HUES64 (cell line): Measurements from ENCODE around the gene PRPSAP2.
"Not testable (repeated sequence)": the region's sequence is repeated elsewhere in the genome, so short reads cannot be mapped to it uniquely, and the experiment has no call there.

Experiments used
- H3K27ac ChIP-seq: 2 replicates; pipeline ENCODE4 v1.7.0; 2013; ENCODE audit warnings: low read depth, low read length, inconsistent platforms
- H3K27me3 ChIP-seq: 2 replicates; pipeline ENCODE4 v1.6.1; 2013; ENCODE audit warnings: mild to moderate bottlenecking, low read length; ENCODE audit not compliant: insufficient read depth
- H3K36me3 ChIP-seq: 2 replicates; pipeline ENCODE4 v1.6.1; 2013; ENCODE audit warnings: mild to moderate bottlenecking, low read length; ENCODE audit not compliant: insufficient read depth
- H3K4me1 ChIP-seq: 2 replicates; pipeline ENCODE4 v1.6.1; 2013; ENCODE audit warnings: mild to moderate bottlenecking, low read length, moderate library complexity; ENCODE audit not compliant: insufficient read depth
- H3K4me3 ChIP-seq: 2 replicates; pipeline ENCODE4 v1.5.1; 2013; ENCODE audit warnings: mild to moderate bottlenecking, low read length, moderate library complexity
- H3K9ac ChIP-seq: 2 replicates; pipeline ENCODE4 v1.6.1; 2013; ENCODE audit warnings: mild to moderate bottlenecking, low read depth, low read length
- H3K9me3 ChIP-seq: 2 replicates; pipeline ENCODE4 v1.6.1; 2013; ENCODE audit warnings: low read depth, low read length; ENCODE audit not compliant: insufficient read depth
- WGBS: fragments of 150-250, 120-280 bp; methylation state at CpG from one replicate; pipeline ENCODE4 v1.1.7; 2013; ENCODE audit warnings: missing lambda C conversion rate; 5-methylcytosine and 5-hydroxymethylcytosine counted together

Gene PRPSAP2

GRCh38 chr17:18956021-18956420 is 98.1 kb downstream of the PRPSAP2 start:
- not testable (repeated sequence) for H3K4me1 ChIP-seq, H3K4me3 ChIP-seq, H3K27me3 ChIP-seq, H3K9ac ChIP-seq, H3K9me3 ChIP-seq, H3K36me3 ChIP-seq, H3K27ac ChIP-seq
- 100% methylated on average over 4 of the region's 6 CpGs for WGBS

GRCh38 chr17:18956581-18956980 is 98.7 kb downstream of the PRPSAP2 start:
- 93% methylated on average over 3 of the region's 3 CpGs for WGBS
- no peaks in the 10 kb centered on the region for H3K36me3 ChIP-seq
- H3K9me3 ChIP-seq, result no peaks in the 10 kb centered on the region
- H3K4me1 ChIP-seq, result no peaks in the 10 kb centered on the region
- no peak overlapping the region for H3K27ac ChIP-seq
- no peak overlapping the region for H3K9ac ChIP-seq
- H3K4me3 ChIP-seq, result no peak overlapping the region
- no peaks in the 10 kb centered on the region for H3K27me3 ChIP-seq

- Histone ChIP-seq H3K36me3 (no peaks in the 10 kb centered on the region), H3K27me3 (no peaks in the 10 kb centered on the region), H3K9ac (no peak overlapping the region), H3K4me3 (no peak overlapping the region), H3K4me1 (no peaks in the 10 kb centered on the region), H3K27ac (no peak overlapping the region), H3K9me3 (no peaks in the 10 kb centered on the region)
- WGBS, result 92% methylated on average over 4 of the region's 4 CpGs
These were observed 99.9 kb downstream of the PRPSAP2 start for GRCh38 chr17:18957831-18958230.

GRCh38 chr17:18958611-18959010 is 100.7 kb downstream of the PRPSAP2 start:
- Histone ChIP-seq H3K27ac (no peak overlapping the region), H3K9ac (no peak overlapping the region), H3K4me1 (no peaks in the 10 kb centered on the region), H3K4me3 (no peak overlapping the region), H3K36me3 (no peaks in the 10 kb centered on the region), H3K9me3 (no peaks in the 10 kb centered on the region), H3K27me3 (no peaks in the 10 kb centered on the region)
- 93% methylated on average over 11 of the region's 11 CpGs for WGBS

GRCh38 chr17:18959071-18959844 is 101.3 kb downstream of the PRPSAP2 start:
- no peak overlapping the region for H3K27ac ChIP-seq
- 88% methylated on average over 22 of the region's 22 CpGs for WGBS
- no peak overlapping the region for H3K4me3 ChIP-seq
- no peaks in the 10 kb centered on the region for H3K4me1 ChIP-seq
- no peaks in the 10 kb centered on the region for H3K36me3 ChIP-seq
- H3K27me3 ChIP-seq, result no peaks in the 10 kb centered on the region
- H3K9me3 ChIP-seq, result no peaks in the 10 kb centered on the region
- H3K9ac ChIP-seq, result no peak overlapping the region

- H3K27ac ChIP-seq, result no peak overlapping the region
- H3K4me3 ChIP-seq, result no peak overlapping the region
- H3K27me3 ChIP-seq, result no peaks in the 10 kb centered on the region
- H3K9me3 ChIP-seq, result no peaks in the 10 kb centered on the region
- 97% methylated on average over 5 of the region's 5 CpGs for WGBS
- H3K36me3 ChIP-seq, result no peaks in the 10 kb centered on the region
- no peaks in the 10 kb centered on the region for H3K4me1 ChIP-seq
- no peak overlapping the region for H3K9ac ChIP-seq
These were observed 101.9 kb downstream of the PRPSAP2 start for GRCh38 chr17:18959845-18960240.

GRCh38 chr17:18960241-18960665 is 102.3 kb downstream of the PRPSAP2 start:
- no peak overlapping the region for H3K27ac ChIP-seq
- 91% methylated on average over 15 of the region's 15 CpGs for WGBS

GRCh38 chr17:18960803-18961511 is 103.0 kb downstream of the PRPSAP2 start:
- no peaks in the 10 kb centered on the region for H3K9me3 ChIP-seq
- H3K4me3 ChIP-seq, result no peak overlapping the region
- H3K36me3 ChIP-seq, result no peaks in the 10 kb centered on the region
- no peaks in the 10 kb centered on the region for H3K4me1 ChIP-seq
- H3K27ac ChIP-seq, result no peak overlapping the region
- no peak overlapping the region for H3K9ac ChIP-seq
- WGBS, result 38% methylated on average over 17 of the region's 17 CpGs
- no peaks in the 10 kb centered on the region for H3K27me3 ChIP-seq

More at GRCh38 chr17:18960241-18960665, 102.3 kb downstream of the PRPSAP2 start:
- Histone ChIP-seq H3K9ac (no peak overlapping the region), H3K9me3 (no peaks in the 10 kb centered on the region), H3K4me1 (no peaks in the 10 kb centered on the region), H3K27me3 (no peaks in the 10 kb centered on the region), H3K4me3 (no peak overlapping the region), H3K36me3 (no peaks in the 10 kb centered on the region)

- Histone ChIP-seq H3K4me1 (no peaks in the 10 kb centered on the region), H3K9ac (peak overlapping the region; percentile 25; the same call in 1 of the 2 replicates), H3K4me3 (no peak overlapping the region), H3K9me3 (no peaks in the 10 kb centered on the region), H3K27me3 (no peaks in the 10 kb centered on the region), H3K36me3 (no peaks in the 10 kb centered on the region), H3K27ac (no peak overlapping the region)
- 85% methylated on average over 16 of the region's 16 CpGs for WGBS
These were observed 103.9 kb downstream of the PRPSAP2 start for GRCh38 chr17:18961634-18962493.

- no peak overlapping the region for H3K27ac ChIP-seq
- H3K9ac ChIP-seq, result peak overlapping the region; percentile 25; the same call in 1 of the 2 replicates
- no peak overlapping the region for H3K4me3 ChIP-seq
- H3K36me3 ChIP-seq, result no peaks in the 10 kb centered on the region
- H3K27me3 ChIP-seq, result no peaks in the 10 kb centered on the region
- no peaks in the 10 kb centered on the region for H3K9me3 ChIP-seq
- 84% methylated on average over 6 of the region's 6 CpGs for WGBS
- peaks cover 2% of the 10 kb centered on the region; the same call in 1 of the 2 replicates for H3K4me1 ChIP-seq
These were observed 104.5 kb downstream of the PRPSAP2 start for GRCh38 chr17:18962494-18962815.
